ENCODE measurements around the gene MYO18A.

- TF ChIP-seq POLR2AphosphoS5 (IDR thresholded peaks at IDR 0.05; ENCODE audit: low read depth, low read length) (no peak), TAF1 (IDR thresholded peaks at IDR 0.05; ENCODE audit: borderline replicate concordance, insufficient read depth, low read length) (no peak)
Observed at GRCh38 chr17:29124135-29124924, 55.9 kb downstream of the MYO18A start.
